ENCODE data around the gene CAPNS2.

GRCh38 chr16:55552621-55553020, 13.9 kb upstream of the CAPNS2 start:
- TF ChIP-seq TBP (IDR thresholded peaks at IDR 0.05; ENCODE audit: low read depth, low read length) (no peak), SAP30 (IDR thresholded peaks at IDR 0.05; ENCODE audit: insufficient read depth, insufficient replicate concordance, low read length) (no peak), RNF2 (IDR thresholded peaks at IDR 0.05; ENCODE audit: borderline replicate concordance, low read depth, low read length, missing control alignments, poor library complexity, severe bottlenecking) (no peak), CREB1 (IDR thresholded peaks at IDR 0.05) (no peak), POLR2A (IDR thresholded peaks at IDR 0.05; ENCODE audit: control extremely low read depth in 1 of 2, low read depth in 2 of 2, low read length in 2 of 2) (no peak), POLR2AphosphoS5 (IDR thresholded peaks at IDR 0.05; ENCODE audit: low read depth, low read length) (no peak), SRF (IDR thresholded peaks at IDR 0.05; ENCODE audit: low read depth, low read length) (no peak), CBX5 (IDR thresholded peaks at IDR 0.05; ENCODE audit: low read depth, low read length) (no peak), RFX5 (IDR thresholded peaks at IDR 0.05; ENCODE audit: borderline replicate concordance, low read depth, low read length) (no peak)
- TF ChIP-seq, protein P1, sequence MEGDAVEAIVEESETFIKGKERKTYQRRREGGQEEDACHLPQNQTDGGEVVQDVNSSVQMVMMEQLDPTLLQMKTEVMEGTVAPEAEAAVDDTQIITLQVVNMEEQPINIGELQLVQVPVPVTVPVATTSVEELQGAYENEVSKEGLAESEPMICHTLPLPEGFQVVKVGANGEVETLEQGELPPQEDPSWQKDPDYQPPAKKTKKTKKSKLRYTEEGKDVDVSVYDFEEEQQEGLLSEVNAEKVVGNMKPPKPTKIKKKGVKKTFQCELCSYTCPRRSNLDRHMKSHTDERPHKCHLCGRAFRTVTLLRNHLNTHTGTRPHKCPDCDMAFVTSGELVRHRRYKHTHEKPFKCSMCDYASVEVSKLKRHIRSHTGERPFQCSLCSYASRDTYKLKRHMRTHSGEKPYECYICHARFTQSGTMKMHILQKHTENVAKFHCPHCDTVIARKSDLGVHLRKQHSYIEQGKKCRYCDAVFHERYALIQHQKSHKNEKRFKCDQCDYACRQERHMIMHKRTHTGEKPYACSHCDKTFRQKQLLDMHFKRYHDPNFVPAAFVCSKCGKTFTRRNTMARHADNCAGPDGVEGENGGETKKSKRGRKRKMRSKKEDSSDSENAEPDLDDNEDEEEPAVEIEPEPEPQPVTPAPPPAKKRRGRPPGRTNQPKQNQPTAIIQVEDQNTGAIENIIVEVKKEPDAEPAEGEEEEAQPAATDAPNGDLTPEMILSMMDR (IDR thresholded peaks at IDR 0.05; ENCODE audit: control extremely low read depth in 1 of 3, insufficient read depth in 1 of 3, low read depth in 1 of 3, low read length in 3 of 3): no peak
- TF ChIP-seq, protein P2, sequence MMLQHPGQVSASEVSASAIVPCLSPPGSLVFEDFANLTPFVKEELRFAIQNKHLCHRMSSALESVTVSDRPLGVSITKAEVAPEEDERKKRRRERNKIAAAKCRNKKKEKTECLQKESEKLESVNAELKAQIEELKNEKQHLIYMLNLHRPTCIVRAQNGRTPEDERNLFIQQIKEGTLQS (IDR thresholded peaks at IDR 0.05; ENCODE audit: insufficient read depth, low read depth, low read length): no peak
- TF ChIP-seq, protein P3, sequence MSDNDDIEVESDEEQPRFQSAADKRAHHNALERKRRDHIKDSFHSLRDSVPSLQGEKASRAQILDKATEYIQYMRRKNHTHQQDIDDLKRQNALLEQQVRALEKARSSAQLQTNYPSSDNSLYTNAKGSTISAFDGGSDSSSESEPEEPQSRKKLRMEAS (IDR thresholded peaks at IDR 0.05): no peak
